GM19238 (cell line): ENCODE results near the gene ATRNL1.
"Not testable (repeated sequence)": the region's sequence is repeated elsewhere in the genome, so short reads cannot be mapped to it uniquely, and the experiment has no call there.

Experiments used
- DNase-seq: peaks from one replicate; pipeline ENCODE4 v3.0.0; 2011; ENCODE audit warnings: low spot score; ENCODE audit not compliant: insufficient read length

ATRNL1 gene

GRCh38 chr10:115207276-115207675 lies 114.1 kb downstream of the ATRNL1 start:
- not testable (repeated sequence) for DNase-seq

- no peak for DNase-seq
Measured at GRCh38 chr10:115209133-115209532, 116.0 kb downstream of the ATRNL1 start.

- DNase-seq = no peak
Measured at GRCh38 chr10:115214829-115215228, 121.7 kb downstream of the ATRNL1 start.

- DNase-seq = no peak
Measured at GRCh38 chr10:115219203-115219602, 126.0 kb downstream of the ATRNL1 start.

- no peak for DNase-seq
Measured at GRCh38 chr10:115222039-115222438, 128.9 kb downstream of the ATRNL1 start.

- DNase-seq = no peak
Measured at GRCh38 chr10:115239761-115240160, 146.6 kb downstream of the ATRNL1 start.

- DNase-seq = no peak
Measured at GRCh38 chr10:115250784-115251183, 157.6 kb downstream of the ATRNL1 start.

- not testable (repeated sequence) for DNase-seq
Measured at GRCh38 chr10:115253765-115254164, 160.6 kb downstream of the ATRNL1 start.

- DNase-seq = no peak
Measured at GRCh38 chr10:115272482-115272881, 179.3 kb downstream of the ATRNL1 start.

- no peak for DNase-seq
Measured at GRCh38 chr10:115278294-115278693, 185.1 kb downstream of the ATRNL1 start.

GRCh38 chr10:115295213-115295805 lies 202.1 kb downstream of the ATRNL1 start:
- DNase-seq = no peak

- DNase-seq = no peak
Measured at GRCh38 chr10:115300080-115300479, 206.9 kb downstream of the ATRNL1 start.

- DNase-seq = not testable (repeated sequence)
Measured at GRCh38 chr10:115319669-115320068, 226.5 kb downstream of the ATRNL1 start.

GRCh38 chr10:115321360-115321759 lies 228.2 kb downstream of the ATRNL1 start:
- no peak for DNase-seq

GRCh38 chr10:115328331-115328730 lies 235.2 kb downstream of the ATRNL1 start:
- DNase-seq = no peak

GRCh38 chr10:115335366-115335765 lies 242.2 kb downstream of the ATRNL1 start:
- DNase-seq = no peak

- DNase-seq = peak; percentile 5
Measured at GRCh38 chr10:115355162-115355760, 262.1 kb downstream of the ATRNL1 start.

- DNase-seq = not testable (repeated sequence)
Measured at GRCh38 chr10:115367920-115368319, 274.8 kb downstream of the ATRNL1 start.

GRCh38 chr10:115379064-115379463 lies 285.9 kb downstream of the ATRNL1 start:
- DNase-seq = no peak

GRCh38 chr10:115384665-115385064 lies 291.5 kb downstream of the ATRNL1 start:
- no peak for DNase-seq

GRCh38 chr10:115390607-115391006 lies 297.4 kb downstream of the ATRNL1 start:
- DNase-seq = no peak

- DNase-seq = no peak
Measured at GRCh38 chr10:115398026-115398425, 304.9 kb downstream of the ATRNL1 start.

GRCh38 chr10:115402699-115403098 lies 309.5 kb downstream of the ATRNL1 start:
- no peak for DNase-seq
